Measurements from ENCODE around the gene HSD11B2. TPM values are rescaled to one million over a fixed set of nuclear protein-coding genes. Genes with fewer than 3 reads are reported as not detected.

HSD11B2 gene
- total RNA-seq, 1 experiment from 2014 or later, result 33.5 TPM

GRCh38 chr16:67397812-67398545 lies 32.9 kb upstream of the HSD11B2 start:
- Histone ChIP-seq H3K27me3 (ENCODE audit: insufficient read depth, low read length) (peaks cover 20% of the 10 kb centered on the region; the same call in 1 of the 2 replicates), H3K14ac (ENCODE audit: insufficient read depth, low read length) (no peak overlapping the region), H2BK15ac (ENCODE audit: low read depth, low read length) (no peak overlapping the region; the same call in 1 of the 2 replicates), H3K4me1 (ENCODE audit: insufficient read depth, low read length) (no peaks in the 10 kb centered on the region), H4K91ac (ENCODE audit: insufficient read length, low read depth, low read length) (no peak overlapping the region), H2AK5ac (ENCODE audit: insufficient read length, low read length) (no peak overlapping the region), H3T11ph (ENCODE audit: low read length) (no peak overlapping the region), H3K9ac (ENCODE audit: extremely low read depth, insufficient read length, low read length) (no peak overlapping the region), H3K4me2 (ENCODE audit: insufficient read depth, insufficient read length, low read length) (no peak overlapping the region), H3K79me2 (ENCODE audit: insufficient read depth, low read length) (no peaks in the 10 kb centered on the region), H2BK120ac (ENCODE audit: low read depth, low read length, poor library complexity, severe bottlenecking) (no peak overlapping the region), H3K4ac (ENCODE audit: low read depth, low read length) (no peak overlapping the region), H3K27ac (ENCODE audit: insufficient read length, low read depth, low read length) (no peak overlapping the region), H3K56ac (ENCODE audit: insufficient read length, low read depth, low read length) (no peak overlapping the region), H2BK5ac (ENCODE audit: insufficient read length, low read length) (no peak overlapping the region), H3K23ac (ENCODE audit: insufficient read length, low read depth, low read length) (no peak overlapping the region), H2AFZ (ENCODE audit: low read length) (no peak overlapping the region), H4K5ac (ENCODE audit: insufficient read length, low read depth, low read length) (no peak overlapping the region), H4K8ac (replicated peaks; ENCODE audit: insufficient read length, low read depth, low read length) (no peak overlapping the region), H3K23me2 (ENCODE audit: insufficient read length, low read depth, low read length, poor library complexity, severe bottlenecking) (peaks cover 3% of the 10 kb centered on the region), H3K79me1 (ENCODE audit: insufficient read depth, low read depth, low read length, poor library complexity, severe bottlenecking) (no peaks in the 10 kb centered on the region), H2BK12ac (ENCODE audit: insufficient read length, low read depth, low read length) (no peak overlapping the region), H3K9me3 (ENCODE audit: control insufficient read depth, low read depth, low read length) (no peaks in the 10 kb centered on the region), H3K18ac (ENCODE audit: insufficient read length, low read depth, low read length) (no peak overlapping the region), H2BK20ac (ENCODE audit: low read depth, low read length, poor library complexity, severe bottlenecking) (no peak overlapping the region), H4K20me1 (ENCODE audit: control insufficient read depth, insufficient read depth, insufficient read length) (peaks cover 2% of the 10 kb centered on the region)
- WGBS (ENCODE audit: extremely low coverage, insufficient read length, low lambda C conversion rate), result no CpG with 5 or more reads among the region's 22 CpGs
- peak; percentile 16; the same call in 1 of the 3 replicates for TF ChIP-seq CTCF (conservative IDR thresholded peaks at IDR 0.05)
- peaks cover 16 to 34% of the 10 kb centered on the region in 2 experiments for H3K4me1 Mint-ChIP-seq
- peaks cover 0 to 1% (median 0%) of the 10 kb centered on the region in 3 experiments; a peak in 1 of 7 replicates for H3K36me3 Mint-ChIP-seq (ENCODE audit: insufficient read depth in 1 of 3, low read depth in 3 of 3)
- H3K9me3 Mint-ChIP-seq, result no peaks in the 10 kb centered on the region
- DNase-seq, result no peak
- no peak overlapping the region for H3K27ac Mint-ChIP-seq
- H3K4me3 Mint-ChIP-seq, result no peak overlapping the region; a peak in 1 of 5 replicates
- peaks cover 64% of the 10 kb centered on the region for H3K27me3 Mint-ChIP-seq (ENCODE audit: low read depth)

Data from H9 (cell line).